Kidney (tissue), 14 donors: ENCODE results near the gene F12. TPM values are rescaled to one million over a fixed set of nuclear protein-coding genes. Genes with fewer than 3 reads are reported as not detected.
A peak's percentile ranks its signal among the peaks of the same experiment; 100 is the strongest.

ENCODE experiments used
- DNase-seq, 5 donors: peaks; one replicate each; pipeline ENCODE4 v3.0.0-alpha.2; 2013 to 2020
- FAIRE-seq: peaks from 2 replicates; lab custom pipeline; 2012; peaks lifted over from hg19 to GRCh38; lab: Jason Lieb, UNC
- H3K27ac ChIP-seq, 2 donors: one replicate each; pipeline ENCODE4 v1.7.0; 2013; ENCODE audit warnings: low read depth in 2 of 2, low read length in 2 of 2, inconsistent platforms in 1 of 2
- H3K27me3 ChIP-seq: one replicate; pipeline ENCODE4 v1.7.1; 2013; ENCODE audit warnings: low read length, inconsistent platforms; ENCODE audit not compliant: control insufficient read depth, insufficient read depth
- H3K36me3 ChIP-seq, 3 donors: one replicate each; pipeline versions ENCODE4 v1.7.0 to v1.7.1; 2013; ENCODE audit warnings: low read length in 3 of 3, control low read depth in 1 of 3, inconsistent platforms in 1 of 3; ENCODE audit not compliant: insufficient read depth in 3 of 3, control insufficient read depth in 2 of 3
- H3K4me1 ChIP-seq, 3 donors: one replicate each; pipeline versions ENCODE4 v1.7.0 to v1.7.1; 2013; ENCODE audit warnings: low read length in 3 of 3, inconsistent platforms in 1 of 3, low read depth in 1 of 3; ENCODE audit not compliant: control insufficient read depth in 2 of 3, insufficient read depth in 2 of 3
- H3K4me3 ChIP-seq, 3 donors: one replicate each; pipeline versions ENCODE4 v1.7.0 to v1.8.1; 2013; ENCODE audit warnings: low read length in 3 of 3, control low read depth in 1 of 3, inconsistent platforms in 1 of 3
- H3K9ac ChIP-seq, 3 donors: one replicate each; pipeline versions ENCODE4 v1.7.0 to v1.7.1; 2013; ENCODE audit warnings: low read length in 3 of 3, control low read depth in 1 of 3, inconsistent platforms in 1 of 3
- H3K9me3 ChIP-seq, 3 donors: one replicate each; pipeline versions ENCODE4 v1.7.0 to v1.7.1; 2013; ENCODE audit warnings: low read length in 3 of 3, control low read depth in 1 of 3, inconsistent platforms in 1 of 3; ENCODE audit not compliant: control insufficient read depth in 2 of 3, insufficient read depth in 1 of 3
- intact Hi-C: fragments of 100-400 bp; cut with DNase I; formaldehyde crosslinking; loops from one replicate; pipeline ENCODE4 v1.11.1; 2022
- polyA plus RNA-seq: library from polyadenylated mRNA; stranded (reverse); fragments of 350-450 nt; fragmentation: Illumina TruSeq; extraction: RNeasy Lipid Tissue Mini Kit (QIAGEN cat#74804); gene quantifications from one replicate; pipeline ENCODE4 v1.2.3, GENCODE V29; 2014; ENCODE audit warnings: low read depth, low replicate concordance; ENCODE audit not compliant: insufficient read depth
- total RNA-seq: library from RNA; stranded (reverse); fragmentation: NEBNext Ultra II Directional; extraction: Animal tissue kit (Norgen Biotek cat#: 25700); gene quantifications from one replicate; pipeline ENCODE4 v1.2.1, GENCODE V29; 2021
- TF ChIP-seq, protein P1 (sequence below): IDR thresholded peaks from 3 replicates; pipeline ENCODE4 v1.5.1; 2012; ENCODE audit warnings: mild to moderate bottlenecking, moderate library complexity, borderline replicate concordance; ENCODE audit not compliant: insufficient read depth; ENCODE audit errors: extremely low read depth
- donor health status: control.
- donor health status: control.
- donor health status: control.
- donor health status: control.
- donor health status: control.
- donor health status: DM: yes; HTN: yes; CAD: no.
- donor health status: Normal renal cell carcinoma (clear cell type).

F12 gene
- total and polyA plus RNA-seq, 2 donors from 2014 or later = 3.1 to 4.2 TPM

DNA sequence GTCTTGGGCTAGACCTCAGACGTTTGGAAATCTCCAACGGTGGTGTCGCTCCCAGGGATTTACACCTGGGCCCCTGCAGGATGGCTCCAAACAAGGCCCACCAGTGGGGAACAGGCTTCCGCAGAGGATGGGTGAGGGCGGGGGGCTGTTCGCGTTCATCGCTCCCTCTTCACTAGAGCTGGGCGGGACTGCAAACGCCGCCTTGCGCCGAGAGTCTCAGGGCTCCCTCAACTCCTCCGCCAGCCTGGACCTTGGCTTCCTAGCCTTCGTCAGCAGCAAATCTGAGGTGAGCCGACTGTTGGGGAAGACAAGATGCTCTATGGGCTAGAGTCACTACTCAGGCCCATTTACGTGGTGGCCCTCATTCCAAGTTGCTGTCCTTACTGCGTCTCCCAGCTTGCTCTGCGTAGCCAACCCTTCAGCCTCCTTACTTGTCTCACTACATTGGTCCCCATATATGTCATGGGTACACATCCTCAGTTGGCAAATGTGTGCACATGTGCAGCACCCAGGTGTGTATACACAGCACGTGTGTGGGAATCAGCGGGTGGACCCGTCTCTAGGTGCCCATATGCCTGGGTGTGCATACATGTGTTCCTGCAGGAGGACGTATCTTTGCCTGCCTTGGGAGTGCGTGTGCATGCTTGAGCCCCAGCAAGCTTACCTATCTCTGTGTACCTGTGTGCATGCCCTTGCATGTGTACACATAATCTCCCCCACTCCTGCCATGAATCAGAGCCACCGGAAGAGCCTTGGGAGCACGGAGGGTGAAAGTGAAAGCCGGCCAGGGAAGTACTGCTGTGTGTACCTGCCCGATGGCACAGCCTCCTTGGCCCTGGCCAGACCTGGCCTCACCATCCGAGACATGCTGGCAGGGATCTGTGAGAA is 41.1 kb downstream of the F12 start:
- Histone ChIP-seq H3K9ac (no peak overlapping the region), H3K27me3 (no peaks in the 10 kb centered on the region), H3K4me3 (peak overlapping the region in 1 of 3 donors; percentile 69), H3K27ac (no peak overlapping the region), H3K36me3 (no peaks in the 10 kb centered on the region), H3K4me1 (peaks cover 3 to 49% (median 38%) of the 10 kb centered on the region in 3 donors), H3K9me3 (no peaks in the 10 kb centered on the region)
- peak in 1 of 5 donors; percentile 65 for DNase-seq
- no peak for FAIRE-seq
- TF ChIP-seq, protein P1, sequence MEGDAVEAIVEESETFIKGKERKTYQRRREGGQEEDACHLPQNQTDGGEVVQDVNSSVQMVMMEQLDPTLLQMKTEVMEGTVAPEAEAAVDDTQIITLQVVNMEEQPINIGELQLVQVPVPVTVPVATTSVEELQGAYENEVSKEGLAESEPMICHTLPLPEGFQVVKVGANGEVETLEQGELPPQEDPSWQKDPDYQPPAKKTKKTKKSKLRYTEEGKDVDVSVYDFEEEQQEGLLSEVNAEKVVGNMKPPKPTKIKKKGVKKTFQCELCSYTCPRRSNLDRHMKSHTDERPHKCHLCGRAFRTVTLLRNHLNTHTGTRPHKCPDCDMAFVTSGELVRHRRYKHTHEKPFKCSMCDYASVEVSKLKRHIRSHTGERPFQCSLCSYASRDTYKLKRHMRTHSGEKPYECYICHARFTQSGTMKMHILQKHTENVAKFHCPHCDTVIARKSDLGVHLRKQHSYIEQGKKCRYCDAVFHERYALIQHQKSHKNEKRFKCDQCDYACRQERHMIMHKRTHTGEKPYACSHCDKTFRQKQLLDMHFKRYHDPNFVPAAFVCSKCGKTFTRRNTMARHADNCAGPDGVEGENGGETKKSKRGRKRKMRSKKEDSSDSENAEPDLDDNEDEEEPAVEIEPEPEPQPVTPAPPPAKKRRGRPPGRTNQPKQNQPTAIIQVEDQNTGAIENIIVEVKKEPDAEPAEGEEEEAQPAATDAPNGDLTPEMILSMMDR = no peak
- intact Hi-C loops = no loop called here

DNA sequence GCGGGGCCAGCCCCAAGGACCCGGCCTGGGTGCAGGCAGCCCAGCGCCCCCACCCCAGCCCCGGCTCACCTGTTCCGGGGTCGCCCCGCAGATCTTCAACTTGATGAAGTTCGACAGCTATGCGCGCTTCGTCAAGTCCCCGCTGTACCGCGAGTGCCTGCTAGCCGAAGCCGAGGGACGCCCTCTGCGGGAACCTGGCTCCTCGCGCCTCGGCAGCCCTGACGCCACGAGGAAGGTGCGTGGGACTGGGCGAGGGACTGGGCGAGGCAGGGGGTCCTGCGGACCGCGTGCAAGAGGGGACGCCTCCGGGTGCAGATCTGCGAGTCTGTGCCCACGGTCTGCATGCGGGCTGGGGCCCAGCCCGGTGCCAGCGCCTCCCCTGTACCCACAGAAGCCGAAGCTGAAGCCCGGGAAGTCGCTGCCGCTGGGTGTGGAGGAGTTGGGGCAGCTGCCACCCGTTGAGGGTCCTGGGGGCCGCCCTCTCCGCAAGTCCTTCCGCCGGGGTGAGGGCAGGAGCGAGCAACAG is 42.0 kb downstream of the F12 start:
- peaks cover 3 to 52% (median 40%) of the 10 kb centered on the region in 3 donors for H3K4me1 ChIP-seq
- intact Hi-C loops = no loop called here
- H3K36me3 ChIP-seq = no peaks in the 10 kb centered on the region
- no peaks in the 10 kb centered on the region for H3K27me3 ChIP-seq
- peak overlapping the region in 1 of 3 donors; percentile 73 for H3K9ac ChIP-seq
- peak overlapping the region in 2 of 3 donors; percentile 32 to 69 for H3K4me3 ChIP-seq
- peak overlapping the region in 1 of 2 donors; percentile 99 for H3K27ac ChIP-seq
- TF ChIP-seq, protein P1 = no peak
- DNase-seq (no peak), FAIRE-seq (no peak)
- H3K9me3 ChIP-seq = no peaks in the 10 kb centered on the region

DNA sequence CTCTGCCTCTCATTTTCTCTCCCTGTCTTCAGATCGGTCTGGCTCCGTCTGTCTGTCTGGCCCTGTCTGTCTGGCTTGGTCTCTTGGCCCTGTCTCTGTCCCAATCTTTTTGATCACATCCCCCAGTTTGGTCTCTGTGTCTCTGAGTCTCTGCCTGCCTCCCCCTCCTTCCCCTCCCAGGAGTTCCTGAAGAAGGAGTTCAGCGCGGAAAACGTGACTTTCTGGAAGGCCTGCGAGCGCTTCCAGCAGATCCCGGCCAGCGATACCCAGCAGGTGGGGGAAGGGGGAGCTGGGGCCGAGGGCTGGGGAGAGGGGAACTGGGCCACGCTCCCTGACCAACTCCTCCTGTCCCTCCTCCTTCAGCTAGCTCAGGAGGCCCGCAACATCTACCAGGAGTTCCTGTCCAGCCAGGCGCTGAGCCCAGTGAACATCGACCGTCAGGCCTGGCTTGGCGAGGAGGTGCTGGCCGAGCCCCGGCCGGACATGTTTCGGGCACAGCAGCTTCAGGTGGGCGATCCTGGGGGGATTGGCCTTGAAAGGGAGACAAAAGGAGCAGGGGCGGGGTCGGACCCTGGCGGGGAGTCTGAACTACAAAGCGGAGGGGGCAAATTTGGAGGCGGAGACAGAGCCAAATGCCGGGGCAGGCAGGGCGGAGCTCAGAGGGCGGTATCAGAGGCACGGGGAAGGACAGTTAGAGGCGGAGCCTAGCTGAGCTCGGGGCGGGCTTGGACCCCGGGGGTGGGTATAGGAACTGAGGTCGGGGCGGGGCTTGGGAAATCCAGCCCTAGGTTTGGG is 42.6 kb downstream of the F12 start:
- FAIRE-seq (no peak), DNase-seq (peak; percentile 95 to 97 (median 96))
- peak overlapping the region in 2 of 3 donors; percentile 67 to 73 for H3K9ac ChIP-seq
- no peaks in the 10 kb centered on the region for H3K9me3 ChIP-seq
- H3K4me1 ChIP-seq = peaks cover 3 to 49% (median 42%) of the 10 kb centered on the region in 3 donors
- intact Hi-C loops = no loop called here
- TF ChIP-seq, protein P1 = no peak
- H3K27ac ChIP-seq = peak overlapping the region; percentile 98 to 99
- H3K27me3 ChIP-seq = no peaks in the 10 kb centered on the region
- H3K36me3 ChIP-seq = no peaks in the 10 kb centered on the region
- peak overlapping the region; percentile 36 to 69 (median 54) for H3K4me3 ChIP-seq
